Neural progenitor cell (in vitro differentiated cells): Measurements from ENCODE around the gene IQCM.

ENCODE experiments used
- EZH2 ChIP-seq: fragments of 200-600 bp; sonication (generic); IDR thresholded peaks from 2 replicates; pipeline ENCODE4 v1.6.1; 2017; ENCODE audit warnings: antibody characterized with exemption, mild to moderate bottlenecking, moderate library complexity
- EZH2phosphoT487 ChIP-seq: fragments of 200-600 bp; sonication (generic); IDR thresholded peaks from 2 replicates; pipeline ENCODE4 v1.6.1; 2017; ENCODE audit warnings: antibody characterized with exemption
- TF ChIP-seq, protein P1 (sequence below): fragments of 200-600 bp; sonication (generic); IDR thresholded peaks from 2 replicates; pipeline ENCODE4 v1.5.1; 2017; ENCODE audit warnings: antibody characterized with exemption, mild to moderate bottlenecking

GRCh38 chr4:149830823-149831222 is 15.2 kb upstream of the IQCM start:
- TF ChIP-seq, protein P1, sequence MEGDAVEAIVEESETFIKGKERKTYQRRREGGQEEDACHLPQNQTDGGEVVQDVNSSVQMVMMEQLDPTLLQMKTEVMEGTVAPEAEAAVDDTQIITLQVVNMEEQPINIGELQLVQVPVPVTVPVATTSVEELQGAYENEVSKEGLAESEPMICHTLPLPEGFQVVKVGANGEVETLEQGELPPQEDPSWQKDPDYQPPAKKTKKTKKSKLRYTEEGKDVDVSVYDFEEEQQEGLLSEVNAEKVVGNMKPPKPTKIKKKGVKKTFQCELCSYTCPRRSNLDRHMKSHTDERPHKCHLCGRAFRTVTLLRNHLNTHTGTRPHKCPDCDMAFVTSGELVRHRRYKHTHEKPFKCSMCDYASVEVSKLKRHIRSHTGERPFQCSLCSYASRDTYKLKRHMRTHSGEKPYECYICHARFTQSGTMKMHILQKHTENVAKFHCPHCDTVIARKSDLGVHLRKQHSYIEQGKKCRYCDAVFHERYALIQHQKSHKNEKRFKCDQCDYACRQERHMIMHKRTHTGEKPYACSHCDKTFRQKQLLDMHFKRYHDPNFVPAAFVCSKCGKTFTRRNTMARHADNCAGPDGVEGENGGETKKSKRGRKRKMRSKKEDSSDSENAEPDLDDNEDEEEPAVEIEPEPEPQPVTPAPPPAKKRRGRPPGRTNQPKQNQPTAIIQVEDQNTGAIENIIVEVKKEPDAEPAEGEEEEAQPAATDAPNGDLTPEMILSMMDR = no peak
- no peak for TF ChIP-seq EZH2phosphoT487
- TF ChIP-seq EZH2 = no peak
